Kidney (tissue), 14 donors: ENCODE measurements around the gene ZNF57. TPM values are rescaled to one million over a fixed set of nuclear protein-coding genes. Genes with fewer than 3 reads are reported as not detected.
A peak's percentile ranks its signal among the peaks of the same experiment; 100 is the strongest.
"Not testable (repeated sequence)": the region's sequence is repeated elsewhere in the genome, so short reads cannot be mapped to it uniquely, and the experiment has no call there.

Experiments used
- DNase-seq, 5 donors: peaks; one replicate each; pipeline ENCODE4 v3.0.0-alpha.2; 2013 to 2020
- FAIRE-seq: peaks from 2 replicates; lab custom pipeline; 2012; peaks lifted over from hg19 to GRCh38; lab: Jason Lieb, UNC
- H3K27ac ChIP-seq, 2 donors: one replicate each; pipeline ENCODE4 v1.7.0; 2013; ENCODE audit warnings: low read depth in 2 of 2, low read length in 2 of 2, inconsistent platforms in 1 of 2
- H3K27me3 ChIP-seq: one replicate; pipeline ENCODE4 v1.7.1; 2013; ENCODE audit warnings: low read length, inconsistent platforms; ENCODE audit not compliant: control insufficient read depth, insufficient read depth
- H3K36me3 ChIP-seq, 3 donors: one replicate each; pipeline versions ENCODE4 v1.7.0 to v1.7.1; 2013; ENCODE audit warnings: low read length in 3 of 3, control low read depth in 1 of 3, inconsistent platforms in 1 of 3; ENCODE audit not compliant: insufficient read depth in 3 of 3, control insufficient read depth in 2 of 3
- H3K4me1 ChIP-seq, 3 donors: one replicate each; pipeline versions ENCODE4 v1.7.0 to v1.7.1; 2013; ENCODE audit warnings: low read length in 3 of 3, inconsistent platforms in 1 of 3, low read depth in 1 of 3; ENCODE audit not compliant: control insufficient read depth in 2 of 3, insufficient read depth in 2 of 3
- H3K4me3 ChIP-seq, 3 donors: one replicate each; pipeline versions ENCODE4 v1.7.0 to v1.8.1; 2013; ENCODE audit warnings: low read length in 3 of 3, control low read depth in 1 of 3, inconsistent platforms in 1 of 3
- H3K9ac ChIP-seq, 3 donors: one replicate each; pipeline versions ENCODE4 v1.7.0 to v1.7.1; 2013; ENCODE audit warnings: low read length in 3 of 3, control low read depth in 1 of 3, inconsistent platforms in 1 of 3
- H3K9me3 ChIP-seq, 3 donors: one replicate each; pipeline versions ENCODE4 v1.7.0 to v1.7.1; 2013; ENCODE audit warnings: low read length in 3 of 3, control low read depth in 1 of 3, inconsistent platforms in 1 of 3; ENCODE audit not compliant: control insufficient read depth in 2 of 3, insufficient read depth in 1 of 3
- intact Hi-C: fragments of 100-400 bp; cut with DNase I; formaldehyde crosslinking; loops from one replicate; pipeline ENCODE4 v1.11.1; 2022
- polyA plus RNA-seq: library from polyadenylated mRNA; stranded (reverse); fragments of 350-450 nt; fragmentation: Illumina TruSeq; extraction: RNeasy Lipid Tissue Mini Kit (QIAGEN cat#74804); gene quantifications from one replicate; pipeline ENCODE4 v1.2.3, GENCODE V29; 2014; ENCODE audit warnings: low read depth, low replicate concordance; ENCODE audit not compliant: insufficient read depth
- total RNA-seq: library from RNA; stranded (reverse); fragmentation: NEBNext Ultra II Directional; extraction: Animal tissue kit (Norgen Biotek cat#: 25700); gene quantifications from one replicate; pipeline ENCODE4 v1.2.1, GENCODE V29; 2021
- TF ChIP-seq, protein P1 (sequence below): IDR thresholded peaks from 3 replicates; pipeline ENCODE4 v1.5.1; 2012; ENCODE audit warnings: mild to moderate bottlenecking, moderate library complexity, borderline replicate concordance; ENCODE audit not compliant: insufficient read depth; ENCODE audit errors: extremely low read depth
- donor health status: control.
- donor health status: control.
- donor health status: control.
- donor health status: control.
- donor health status: control.
- donor health status: DM: yes; HTN: yes; CAD: no.
- donor health status: Normal renal cell carcinoma (clear cell type).

ZNF57 gene
- total and polyA plus RNA-seq, 2 donors from 2014 or later, result 6.1 to 6.2 TPM

GRCh38 chr19:2887391-2887914 lies 13.3 kb upstream of the ZNF57 start:
- H3K9ac ChIP-seq, result no peak overlapping the region
- H3K4me1 ChIP-seq, result peaks cover 0 to 3% (median 0%) of the 10 kb centered on the region in 3 donors
- no peak overlapping the region for H3K4me3 ChIP-seq
- no peak overlapping the region for H3K27ac ChIP-seq
- H3K27me3 ChIP-seq, result no peaks in the 10 kb centered on the region
- TF ChIP-seq, protein P1, sequence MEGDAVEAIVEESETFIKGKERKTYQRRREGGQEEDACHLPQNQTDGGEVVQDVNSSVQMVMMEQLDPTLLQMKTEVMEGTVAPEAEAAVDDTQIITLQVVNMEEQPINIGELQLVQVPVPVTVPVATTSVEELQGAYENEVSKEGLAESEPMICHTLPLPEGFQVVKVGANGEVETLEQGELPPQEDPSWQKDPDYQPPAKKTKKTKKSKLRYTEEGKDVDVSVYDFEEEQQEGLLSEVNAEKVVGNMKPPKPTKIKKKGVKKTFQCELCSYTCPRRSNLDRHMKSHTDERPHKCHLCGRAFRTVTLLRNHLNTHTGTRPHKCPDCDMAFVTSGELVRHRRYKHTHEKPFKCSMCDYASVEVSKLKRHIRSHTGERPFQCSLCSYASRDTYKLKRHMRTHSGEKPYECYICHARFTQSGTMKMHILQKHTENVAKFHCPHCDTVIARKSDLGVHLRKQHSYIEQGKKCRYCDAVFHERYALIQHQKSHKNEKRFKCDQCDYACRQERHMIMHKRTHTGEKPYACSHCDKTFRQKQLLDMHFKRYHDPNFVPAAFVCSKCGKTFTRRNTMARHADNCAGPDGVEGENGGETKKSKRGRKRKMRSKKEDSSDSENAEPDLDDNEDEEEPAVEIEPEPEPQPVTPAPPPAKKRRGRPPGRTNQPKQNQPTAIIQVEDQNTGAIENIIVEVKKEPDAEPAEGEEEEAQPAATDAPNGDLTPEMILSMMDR, result peak; percentile 58
- intact Hi-C loops, result no loop called here
- FAIRE-seq, result peak; percentile 3
- H3K9me3 ChIP-seq, result no peaks in the 10 kb centered on the region
- H3K36me3 ChIP-seq, result no peaks in the 10 kb centered on the region
- DNase-seq, result peak in 2 of 5 donors; percentile 89

DNA sequence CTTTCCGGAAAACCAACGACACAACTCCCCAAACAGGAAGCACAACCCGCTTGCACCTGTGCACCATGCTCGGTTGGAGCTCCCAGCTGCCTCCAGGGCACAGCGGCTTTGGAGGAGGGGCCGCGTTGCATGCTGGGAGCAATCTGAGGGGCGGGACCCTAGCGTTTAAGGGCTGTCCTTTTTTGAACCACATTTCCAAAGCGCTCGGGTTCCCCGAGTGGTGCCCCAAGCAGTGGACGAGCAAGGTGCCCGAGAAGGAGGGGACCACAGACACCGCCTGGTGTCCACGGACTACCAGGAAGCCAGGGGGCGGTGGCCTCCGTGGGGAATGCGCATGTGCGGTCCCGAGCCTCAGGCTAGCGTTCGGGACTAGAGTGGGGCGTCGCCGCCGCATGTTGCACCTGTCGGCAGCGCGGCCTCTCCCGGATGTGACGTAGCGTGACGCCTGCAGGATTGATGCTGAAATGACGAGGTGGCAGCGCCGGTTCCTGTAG lies 11.9 kb upstream of the ZNF57 start:
- peak in 2 of 5 donors; percentile 27 to 79 for DNase-seq
- Histone ChIP-seq H3K4me3 (no peak overlapping the region), H3K36me3 (no peaks in the 10 kb centered on the region), H3K9ac (no peak overlapping the region), H3K27ac (no peak overlapping the region), H3K27me3 (no peaks in the 10 kb centered on the region), H3K4me1 (peaks cover 0 to 3% (median 0%) of the 10 kb centered on the region in 3 donors), H3K9me3 (no peaks in the 10 kb centered on the region)
- intact Hi-C loops, result no loop called here
- TF ChIP-seq, protein P1, result no peak
- FAIRE-seq, result no peak

- H3K27me3 ChIP-seq, H3K4me3 ChIP-seq, H3K9me3 ChIP-seq, H3K9ac ChIP-seq, FAIRE-seq, H3K36me3 ChIP-seq, DNase-seq, H3K27ac ChIP-seq, H3K4me1 ChIP-seq, intact Hi-C loops: not testable (repeated sequence)
Measured at GRCh38 chr19:2890531-2890930, 10.2 kb upstream of the ZNF57 start.

GRCh38 chr19:2896694-2897093 lies 4.0 kb upstream of the ZNF57 start:
- TF ChIP-seq, protein P1, result no peak
- Histone ChIP-seq H3K27ac (no peak overlapping the region), H3K27me3 (no peaks in the 10 kb centered on the region), H3K4me1 (no peaks in the 10 kb centered on the region), H3K36me3 (no peaks in the 10 kb centered on the region), H3K9ac (no peak overlapping the region), H3K9me3 (peaks cover 0 to 7% (median 0%) of the 10 kb centered on the region in 3 donors), H3K4me3 (no peak overlapping the region)
- FAIRE-seq (no peak), DNase-seq (no peak)
- intact Hi-C loops, result no loop called here
